ENCODE data around the gene FARP1. TPM values are rescaled to one million over a fixed set of nuclear protein-coding genes. Genes with fewer than 3 reads are reported as not detected.

Gene FARP1
- total RNA-seq, 6 experiments from 2014 or later, result 44.9 to 104 (median 80.0) TPM

GRCh38 chr13:98450539-98451111, 307.7 kb downstream of the FARP1 start:
- Histone ChIP-seq H3K4me1 (peaks cover 0 to 8% (median 3%) of the 10 kb centered on the region in 4 donors), H3K4me3 (no peak overlapping the region), H3K27ac (no peak overlapping the region), H3K36me3 (peaks cover 0 to 50% (median 11%) of the 10 kb centered on the region in 4 donors), H3K9me3 (no peaks in the 10 kb centered on the region), H3K27me3 (no peaks in the 10 kb centered on the region)
- no peak for TF ChIP-seq POLR2A (IDR thresholded peaks at IDR 0.05)
- TF ChIP-seq CTCF (IDR thresholded peaks at IDR 0.05), result no peak
- 22% methylated on average over 1 of the region's 14 CpGs for WGBS (ENCODE audit: insufficient coverage, low coverage, low lambda C conversion rate, missing lambda C conversion rate)
- peak; percentile 6 to 38 (median 32) for ATAC-seq
- DNase-seq, result no peak
- intact Hi-C loops (cut with DNase I), result no loop called here

GRCh38 chr13:98451676-98452470, 309.0 kb downstream of the FARP1 start:
- TF ChIP-seq POLR2A (IDR thresholded peaks at IDR 0.05), result no peak
- no peak for TF ChIP-seq CTCF (IDR thresholded peaks at IDR 0.05)
- Histone ChIP-seq H3K27ac (no peak overlapping the region), H3K9me3 (no peaks in the 10 kb centered on the region), H3K4me1 (peaks cover 0 to 8% (median 3%) of the 10 kb centered on the region in 4 donors), H3K36me3 (peaks cover 0 to 51% (median 11%) of the 10 kb centered on the region in 4 donors), H3K4me3 (no peak overlapping the region), H3K27me3 (no peaks in the 10 kb centered on the region)
- intact Hi-C loops (cut with DNase I), result no loop called here
- DNase-seq (no peak), ATAC-seq (no peak)
- WGBS (ENCODE audit: insufficient coverage, low coverage, low lambda C conversion rate, missing lambda C conversion rate), result 74% methylated on average over 18 of the region's 23 CpGs

GRCh38 chr13:98452851-98453843, 310.3 kb downstream of the FARP1 start:
- H3K27me3 ChIP-seq, result no peaks in the 10 kb centered on the region
- TF ChIP-seq POLR2A (IDR thresholded peaks at IDR 0.05) (no peak), CTCF (IDR thresholded peaks at IDR 0.05) (no peak)
- no peak overlapping the region for H3K4me3 ChIP-seq
- H3K36me3 ChIP-seq, result peaks cover 0 to 44% (median 5%) of the 10 kb centered on the region in 4 donors
- 81% methylated on average over 12 of the region's 15 CpGs for WGBS (ENCODE audit: insufficient coverage, low coverage, low lambda C conversion rate, missing lambda C conversion rate)
- no peak for ATAC-seq
- intact Hi-C loops (cut with DNase I), result no loop called here
- no peak overlapping the region for H3K27ac ChIP-seq
- no peaks in the 10 kb centered on the region for H3K9me3 ChIP-seq
- H3K4me1 ChIP-seq, result peaks cover 0 to 8% (median 3%) of the 10 kb centered on the region in 4 donors
- DNase-seq, result no peak

GRCh38 chr13:98454389-98454881, 311.5 kb downstream of the FARP1 start:
- peaks cover 0 to 45% (median 2%) of the 10 kb centered on the region in 4 donors for H3K36me3 ChIP-seq

More at GRCh38 chr13:98454389-98454881, 311.5 kb downstream of the FARP1 start:
- H3K27me3 ChIP-seq, result no peaks in the 10 kb centered on the region
- intact Hi-C loops (cut with DNase I), result no loop called here
- TF ChIP-seq POLR2A (IDR thresholded peaks at IDR 0.05) (no peak), CTCF (IDR thresholded peaks at IDR 0.05) (no peak)
- no peaks in the 10 kb centered on the region for H3K9me3 ChIP-seq
- H3K4me1 ChIP-seq, result peaks cover 0 to 8% (median 3%) of the 10 kb centered on the region in 4 donors
- WGBS (ENCODE audit: insufficient coverage, low coverage, low lambda C conversion rate, missing lambda C conversion rate), result 9% methylated on average over 7 of the region's 7 CpGs
- H3K27ac ChIP-seq, result peak overlapping the region in 2 of 3 donors; percentile 30 to 61
- ATAC-seq (peak; percentile 74 to 86 (median 81)), DNase-seq (no peak)
- no peak overlapping the region for H3K4me3 ChIP-seq
